GM23248 (cell line): ENCODE data around the gene CHCHD4.

Source experiments
- EZH2 ChIP-seq: fragments of 200-600 bp; sonication (generic); IDR thresholded peaks from 2 replicates; pipeline ENCODE4 v1.6.1; 2018; ENCODE audit warnings: antibody characterized with exemption, mild to moderate bottlenecking; ENCODE audit not compliant: insufficient read depth, poor library complexity, severe bottlenecking
- EZH2phosphoT487 ChIP-seq: fragments of 200-600 bp; sonication (generic); IDR thresholded peaks from 2 replicates; pipeline ENCODE4 v1.6.1; 2018; ENCODE audit warnings: antibody characterized with exemption, moderate library complexity, mild to moderate bottlenecking, low read depth; ENCODE audit not compliant: insufficient read depth

DNA sequence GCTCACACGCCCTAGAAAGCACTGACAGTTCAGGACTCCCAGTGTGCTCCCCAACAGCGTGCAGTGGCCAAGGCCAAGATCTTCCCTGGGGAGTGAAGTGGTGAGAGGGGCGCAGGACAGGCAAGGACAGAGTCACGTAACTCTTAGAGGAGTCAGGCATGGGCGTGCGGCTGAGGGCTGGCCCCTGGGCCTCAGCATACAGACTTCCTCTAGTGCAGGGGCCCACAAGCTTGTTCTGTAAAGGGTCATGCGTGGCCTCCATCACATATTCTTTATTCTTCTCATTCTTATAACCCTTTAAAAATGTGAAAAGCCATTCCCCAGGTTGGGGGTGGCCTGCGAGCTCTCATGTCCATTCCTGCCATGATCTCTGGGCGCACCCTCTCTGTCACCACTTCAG is 25.4 kb upstream of the CHCHD4 start:
- TF ChIP-seq EZH2: no peak
- TF ChIP-seq EZH2phosphoT487: no peak
